B cell (primary cell): ENCODE measurements around the gene SLA2.

Experiments used
- CTCF ChIP-seq: fragments of 200-600 bp; IDR thresholded peaks from one replicate; pipeline ENCODE4 v1.8.0; 2022; ENCODE audit warnings: antibody characterized with exemption, mild to moderate bottlenecking
- EZH2 ChIP-seq: IDR thresholded peaks from 2 replicates; pipeline ENCODE4 v1.6.1; 2012; ENCODE audit warnings: borderline replicate concordance, low read depth, mild to moderate bottlenecking, moderate library complexity, low read length; ENCODE audit not compliant: insufficient read depth, poor library complexity, severe bottlenecking

- TF ChIP-seq CTCF (no peak), EZH2 (no peak)
These were observed 71.4 kb downstream of the SLA2 start for GRCh38 chr20:36574366-36575135.
